ENCODE measurements around the gene CDK5RAP2.

The CDK5RAP2 gene

GRCh38 chr9:120389867-120390266 is 190.1 kb downstream of the CDK5RAP2 start:
- in situ Hi-C loops (cut with HindIII; ENCODE audit: low pct_unique_long_range_greater_than_20kb, low sequenced_read_pairs), result no loop called here

GRCh38 chr9:120389300-120389699 is 190.7 kb downstream of the CDK5RAP2 start:
- in situ Hi-C loops (cut with HindIII; ENCODE audit: low pct_unique_long_range_greater_than_20kb, low sequenced_read_pairs), result no loop called here
- DNase-seq (ENCODE audit: low read depth in 1 of 2, low spot score in 1 of 2), result no peak
- no peak for TF ChIP-seq JUND (IDR thresholded peaks at IDR 0.05; ENCODE audit: low read depth)

More at GRCh38 chr9:120389867-120390266, 190.1 kb downstream of the CDK5RAP2 start:
- no peak for DNase-seq (ENCODE audit: low read depth in 1 of 2, low spot score in 1 of 2)
- no peak for TF ChIP-seq JUND (IDR thresholded peaks at IDR 0.05; ENCODE audit: low read depth)

GRCh38 chr9:120388003-120388855 is 191.7 kb downstream of the CDK5RAP2 start:
- no peak for DNase-seq (ENCODE audit: low read depth in 1 of 2, low spot score in 1 of 2)
- in situ Hi-C loops (cut with HindIII; ENCODE audit: low pct_unique_long_range_greater_than_20kb, low sequenced_read_pairs), result no loop called here
- no peak for TF ChIP-seq JUND (IDR thresholded peaks at IDR 0.05; ENCODE audit: low read depth)

GRCh38 chr9:120387257-120388002 is 192.5 kb downstream of the CDK5RAP2 start:
- DNase-seq (ENCODE audit: low read depth in 1 of 2, low spot score in 1 of 2), result no peak
- in situ Hi-C loops (cut with HindIII; ENCODE audit: low pct_unique_long_range_greater_than_20kb, low sequenced_read_pairs), result no loop called here
- no peak for TF ChIP-seq JUND (IDR thresholded peaks at IDR 0.05; ENCODE audit: low read depth)

GRCh38 chr9:120386390-120387131 is 193.4 kb downstream of the CDK5RAP2 start:
- no peak for TF ChIP-seq JUND (IDR thresholded peaks at IDR 0.05; ENCODE audit: low read depth)
- DNase-seq (ENCODE audit: low read depth in 1 of 2, low spot score in 1 of 2), result peak; percentile 68 to 76
- in situ Hi-C loops (cut with HindIII; ENCODE audit: low pct_unique_long_range_greater_than_20kb, low sequenced_read_pairs), result no loop called here

GRCh38 chr9:120385606-120386389 is 194.2 kb downstream of the CDK5RAP2 start:
- TF ChIP-seq JUND (IDR thresholded peaks at IDR 0.05; ENCODE audit: low read depth), result no peak
- no peak for DNase-seq (ENCODE audit: low read depth in 1 of 2, low spot score in 1 of 2)
- in situ Hi-C loops (cut with HindIII; ENCODE audit: low pct_unique_long_range_greater_than_20kb, low sequenced_read_pairs), result no loop called here

GRCh38 chr9:120384925-120385272 is 195.1 kb downstream of the CDK5RAP2 start:
- DNase-seq (ENCODE audit: low read depth in 1 of 2, low spot score in 1 of 2), result no peak
- in situ Hi-C loops (cut with HindIII; ENCODE audit: low pct_unique_long_range_greater_than_20kb, low sequenced_read_pairs), result no loop called here
- TF ChIP-seq JUND (IDR thresholded peaks at IDR 0.05; ENCODE audit: low read depth), result no peak

GRCh38 chr9:120383999-120384924 is 195.7 kb downstream of the CDK5RAP2 start:
- DNase-seq (ENCODE audit: low read depth in 1 of 2, low spot score in 1 of 2), result peak in 1 of 2 experiments; percentile 49
- in situ Hi-C loops (cut with HindIII; ENCODE audit: low pct_unique_long_range_greater_than_20kb, low sequenced_read_pairs), result no loop called here

GRCh38 chr9:120383611-120383998 is 196.4 kb downstream of the CDK5RAP2 start:
- no peak for TF ChIP-seq JUND (IDR thresholded peaks at IDR 0.05; ENCODE audit: low read depth)

More at GRCh38 chr9:120383999-120384924, 195.7 kb downstream of the CDK5RAP2 start:
- TF ChIP-seq JUND (IDR thresholded peaks at IDR 0.05; ENCODE audit: low read depth), result no peak

GRCh38 chr9:120382453-120382852 is 197.5 kb downstream of the CDK5RAP2 start:
- no peak for TF ChIP-seq JUND (IDR thresholded peaks at IDR 0.05; ENCODE audit: low read depth)
- in situ Hi-C loops (cut with HindIII; ENCODE audit: low pct_unique_long_range_greater_than_20kb, low sequenced_read_pairs), result no loop called here
- no peak for DNase-seq (ENCODE audit: low read depth in 1 of 2, low spot score in 1 of 2)

More at GRCh38 chr9:120383611-120383998, 196.4 kb downstream of the CDK5RAP2 start:
- in situ Hi-C loops (cut with HindIII; ENCODE audit: low pct_unique_long_range_greater_than_20kb, low sequenced_read_pairs), result no loop called here
- DNase-seq (ENCODE audit: low read depth in 1 of 2, low spot score in 1 of 2), result no peak

GRCh38 chr9:120381839-120382238 is 198.1 kb downstream of the CDK5RAP2 start:
- TF ChIP-seq JUND (IDR thresholded peaks at IDR 0.05; ENCODE audit: low read depth), result no peak
- in situ Hi-C loops (cut with HindIII; ENCODE audit: low pct_unique_long_range_greater_than_20kb, low sequenced_read_pairs), result no loop called here
- DNase-seq (ENCODE audit: low read depth in 1 of 2, low spot score in 1 of 2), result no peak
